HEK293 (cell line): Measurements from ENCODE around the gene OLFM2.
A peak's percentile ranks its signal among the peaks of the same experiment; 100 is the strongest.

Source experiments
- CTCF ChIA-PET: fragments of 350-600 bp; formaldehyde crosslinking; extraction: SDS; loops from one replicate; lab custom pipeline; 2021; ENCODE audit warnings: antibody characterized with exemption; lab: Yijun Ruan, JAX
- POLR2A ChIA-PET: fragments of 300-600 bp; formaldehyde crosslinking; extraction: SDS; loops from one replicate; lab custom pipeline; 2020; ENCODE audit warnings: antibody characterized with exemption, inconsistent platforms; lab: Yijun Ruan, JAX
- H3K27ac ChIP-seq: fragments of 200-500 bp; sonication (Bioruptor generic); 2 replicates; pipeline ENCODE4 v1.5.1; 2014; ENCODE audit warnings: low read depth, low read length, control low read depth, inconsistent platforms; ENCODE audit errors: extremely low read depth
- H3K36me3 ChIP-seq, 2 experiments: fragments of 200-500 bp in 1 of 2; sonication (Bioruptor generic) in 1 of 2; 1 replicate in 1 of 2; 2 replicates in 1 of 2; pipeline ENCODE4 v1.5.1; 2014 to 2017; ENCODE audit warnings: inconsistent platforms in 2 of 2, low read length in 2 of 2; ENCODE audit not compliant: control insufficient read depth in 2 of 2, insufficient read depth in 1 of 2
- H3K4me1 ChIP-seq: fragments of 200-500 bp; sonication (Bioruptor generic); 2 replicates; pipeline ENCODE4 v1.5.1; 2014; ENCODE audit warnings: mild to moderate bottlenecking, low read length, inconsistent platforms; ENCODE audit not compliant: control insufficient read depth, insufficient read depth
- H3K4me3 ChIP-seq: 2 replicates; pipeline ENCODE4 v1.5.1; 2011; ENCODE audit warnings: low read depth, mild to moderate bottlenecking, control low read depth, low read length, moderate library complexity
- H3K9me3 ChIP-seq: fragments of 200-500 bp; sonication (Bioruptor generic); 2 replicates; pipeline ENCODE4 v1.5.1; 2014; ENCODE audit warnings: low read depth, low read length, inconsistent platforms; ENCODE audit not compliant: control insufficient read depth, insufficient read depth
- GLIS1 ChIP-seq: fragments of 450-650 bp; formaldehyde crosslinking; IDR thresholded peaks from 2 replicates; pipeline ENCODE4 v1.5.1; 2016; ENCODE audit warnings: missing biosample characterization, missing genetic modification characterization
- ZBTB6 ChIP-seq: fragments of 450-650 bp; formaldehyde crosslinking; IDR thresholded peaks from 2 replicates; pipeline ENCODE4 v1.5.1; 2017; ENCODE audit warnings: missing biosample characterization, missing genetic modification characterization
- ZBTB8A ChIP-seq: fragments of 450-650 bp; formaldehyde crosslinking; IDR thresholded peaks from 2 replicates; pipeline ENCODE4 v1.5.1; 2016; ENCODE audit warnings: missing biosample characterization, missing genetic modification characterization
- ZNF138 ChIP-seq: fragments of 450-650 bp; formaldehyde crosslinking; IDR thresholded peaks from 2 replicates; pipeline ENCODE4 v1.5.1; 2016; ENCODE audit warnings: missing biosample characterization, missing genetic modification characterization, borderline replicate concordance
- ZNF140 ChIP-seq: fragments of 450-650 bp; formaldehyde crosslinking; IDR thresholded peaks from 2 replicates; pipeline ENCODE4 v1.5.1; 2016; ENCODE audit warnings: missing biosample characterization, missing genetic modification characterization
- ZNF157 ChIP-seq: fragments of 450-650 bp; formaldehyde crosslinking; IDR thresholded peaks from 2 replicates; pipeline ENCODE4 v1.5.1; 2016; ENCODE audit warnings: missing biosample characterization, missing genetic modification characterization
- ZNF2 ChIP-seq: fragments of 450-650 bp; formaldehyde crosslinking; IDR thresholded peaks from 2 replicates; pipeline ENCODE4 v1.5.1; 2016; ENCODE audit warnings: missing biosample characterization, missing genetic modification characterization
- ZNF223 ChIP-seq: fragments of 450-650 bp; formaldehyde crosslinking; IDR thresholded peaks from 2 replicates; pipeline ENCODE4 v1.5.1; 2016; ENCODE audit warnings: missing biosample characterization, missing genetic modification characterization
- ZNF274 ChIP-seq, 2 experiments: fragments of 200-500 bp in 1 of 2; fragments of 450-650 bp in 1 of 2; sonication (Bioruptor generic) in 1 of 2; formaldehyde crosslinking in 1 of 2; IDR thresholded peaks; 2 replicates each; pipeline versions ENCODE4 v1.5.1 to v1.6.1; 2014 to 2016; ENCODE audit warnings: borderline replicate concordance in 1 of 2, inconsistent platforms in 1 of 2, low read length in 1 of 2, missing biosample characterization in 1 of 2, missing genetic modification characterization in 1 of 2
- ZNF324 ChIP-seq: fragments of 450-650 bp; formaldehyde crosslinking; IDR thresholded peaks from 2 replicates; pipeline ENCODE4 v1.5.1; 2016; ENCODE audit warnings: missing biosample characterization, missing genetic modification characterization
- ZNF335 ChIP-seq: fragments of 450-650 bp; formaldehyde crosslinking; conservative IDR thresholded peaks from 2 replicates; pipeline ENCODE4 v1.5.1; 2016; ENCODE audit warnings: missing biosample characterization, missing genetic modification characterization
- ZNF404 ChIP-seq: fragments of 450-650 bp; formaldehyde crosslinking; IDR thresholded peaks from 2 replicates; pipeline ENCODE4 v1.5.1; 2017; ENCODE audit warnings: missing biosample characterization, missing genetic modification characterization
- ZNF473 ChIP-seq: fragments of 450-650 bp; formaldehyde crosslinking; IDR thresholded peaks from 2 replicates; pipeline ENCODE4 v1.5.1; 2017; ENCODE audit warnings: missing biosample characterization, missing genetic modification characterization
- ZNF514 ChIP-seq: fragments of 450-650 bp; formaldehyde crosslinking; IDR thresholded peaks from 2 replicates; pipeline ENCODE4 v1.5.1; 2016; ENCODE audit warnings: missing biosample characterization, missing genetic modification characterization
- ZNF596 ChIP-seq: fragments of 450-650 bp; IDR thresholded peaks from 2 replicates; pipeline ENCODE4 v1.5.0; 2018; ENCODE audit warnings: missing biosample characterization, mild to moderate bottlenecking, missing genetic modification characterization, moderate library complexity
- TF ChIP-seq, protein P1 (sequence below): fragments of 450-650 bp; formaldehyde crosslinking; conservative IDR thresholded peaks from 2 replicates; pipeline ENCODE4 v1.5.1; 2016; ENCODE audit warnings: low read depth, missing biosample characterization, missing genetic modification characterization
- TF ChIP-seq, protein P2 (sequence below): fragments of 450-650 bp; formaldehyde crosslinking; IDR thresholded peaks from 2 replicates; pipeline ENCODE4 v1.5.1; 2017; ENCODE audit warnings: missing biosample characterization, missing genetic modification characterization
- TF ChIP-seq, protein P3 (sequence below): sonication (generic); formaldehyde crosslinking; IDR thresholded peaks from 2 replicates; pipeline ENCODE4 v1.8.1; 2022; ENCODE audit warnings: mild to moderate bottlenecking, moderate library complexity, missing genetic modification reagents

The OLFM2 gene

GRCh38 chr19:9966448-9966847 lies 30.1 kb upstream of the OLFM2 start:
- no peak for TF ChIP-seq ZNF514
- peak; percentile 52; the same call in 1 of the 2 replicates for TF ChIP-seq ZBTB6 (tag by site-specific recombination)
- no peak for TF ChIP-seq ZNF157
- TF ChIP-seq ZNF2 (tag by site-specific recombination), result no peak
- peaks cover 2% of the 10 kb centered on the region; the same call in 1 of the 2 replicates for H3K4me1 ChIP-seq
- H3K27ac ChIP-seq, result no peak overlapping the region
- CTCF ChIA-PET, result no interaction called here
- H3K4me3 ChIP-seq, result no peak overlapping the region
- POLR2A ChIA-PET, result no interaction called here
- no peaks in the 10 kb centered on the region for H3K36me3 ChIP-seq
- H3K9me3 ChIP-seq, result no peaks in the 10 kb centered on the region

GRCh38 chr19:9966024-9966423 lies 29.7 kb upstream of the OLFM2 start:
- Histone ChIP-seq H3K9me3 (no peaks in the 10 kb centered on the region), H3K27ac (no peak overlapping the region), H3K36me3 (no peaks in the 10 kb centered on the region), H3K4me3 (no peak overlapping the region), H3K4me1 (peaks cover 2% of the 10 kb centered on the region; the same call in 1 of the 2 replicates)
- ChIA-PET CTCF (no interaction called here), POLR2A (no interaction called here)
- TF ChIP-seq GLIS1 (tag by site-specific recombination) (no peak), ZNF473 (tag by site-specific recombination) (no peak), ZNF274 (IDR thresholded peaks at IDR 0.05; ENCODE audit: low read length) (no peak), ZNF274 (tag by site-specific recombination; IDR thresholded peaks at IDR 0.05; ENCODE audit: borderline replicate concordance) (no peak), ZNF324 (no peak), ZNF404 (tag by site-specific recombination) (no peak), ZNF223 (tag by site-specific recombination) (no peak), ZNF335 (tag by site-specific recombination) (no peak), ZNF596 (tag by site-specific recombination) (no peak), ZNF140 (tag by site-specific recombination) (no peak), ZNF138 (tag by site-specific recombination) (no peak), ZBTB8A (tag by site-specific recombination) (no peak)
- TF ChIP-seq, protein P1, sequence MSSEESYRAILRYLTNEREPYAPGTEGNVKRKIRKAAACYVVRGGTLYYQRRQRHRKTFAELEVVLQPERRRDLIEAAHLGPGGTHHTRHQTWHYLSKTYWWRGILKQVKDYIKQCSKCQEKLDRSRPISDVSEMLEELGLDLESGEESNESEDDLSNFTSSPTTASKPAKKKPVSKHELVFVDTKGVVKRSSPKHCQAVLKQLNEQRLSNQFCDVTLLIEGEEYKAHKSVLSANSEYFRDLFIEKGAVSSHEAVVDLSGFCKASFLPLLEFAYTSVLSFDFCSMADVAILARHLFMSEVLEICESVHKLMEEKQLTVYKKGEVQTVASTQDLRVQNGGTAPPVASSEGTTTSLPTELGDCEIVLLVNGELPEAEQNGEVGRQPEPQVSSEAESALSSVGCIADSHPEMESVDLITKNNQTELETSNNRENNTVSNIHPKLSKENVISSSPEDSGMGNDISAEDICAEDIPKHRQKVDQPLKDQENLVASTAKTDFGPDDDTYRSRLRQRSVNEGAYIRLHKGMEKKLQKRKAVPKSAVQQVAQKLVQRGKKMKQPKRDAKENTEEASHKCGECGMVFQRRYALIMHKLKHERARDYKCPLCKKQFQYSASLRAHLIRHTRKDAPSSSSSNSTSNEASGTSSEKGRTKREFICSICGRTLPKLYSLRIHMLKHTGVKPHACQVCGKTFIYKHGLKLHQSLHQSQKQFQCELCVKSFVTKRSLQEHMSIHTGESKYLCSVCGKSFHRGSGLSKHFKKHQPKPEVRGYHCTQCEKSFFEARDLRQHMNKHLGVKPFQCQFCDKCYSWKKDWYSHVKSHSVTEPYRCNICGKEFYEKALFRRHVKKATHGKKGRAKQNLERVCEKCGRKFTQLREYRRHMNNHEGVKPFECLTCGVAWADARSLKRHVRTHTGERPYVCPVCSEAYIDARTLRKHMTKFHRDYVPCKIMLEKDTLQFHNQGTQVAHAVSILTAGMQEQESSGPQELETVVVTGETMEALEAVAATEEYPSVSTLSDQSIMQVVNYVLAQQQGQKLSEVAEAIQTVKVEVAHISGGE, result no peak
- TF ChIP-seq, protein P2, sequence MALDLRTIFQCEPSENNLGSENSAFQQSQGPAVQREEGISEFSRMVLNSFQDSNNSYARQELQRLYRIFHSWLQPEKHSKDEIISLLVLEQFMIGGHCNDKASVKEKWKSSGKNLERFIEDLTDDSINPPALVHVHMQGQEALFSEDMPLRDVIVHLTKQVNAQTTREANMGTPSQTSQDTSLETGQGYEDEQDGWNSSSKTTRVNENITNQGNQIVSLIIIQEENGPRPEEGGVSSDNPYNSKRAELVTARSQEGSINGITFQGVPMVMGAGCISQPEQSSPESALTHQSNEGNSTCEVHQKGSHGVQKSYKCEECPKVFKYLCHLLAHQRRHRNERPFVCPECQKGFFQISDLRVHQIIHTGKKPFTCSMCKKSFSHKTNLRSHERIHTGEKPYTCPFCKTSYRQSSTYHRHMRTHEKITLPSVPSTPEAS, result no peak
- TF ChIP-seq, protein P3, sequence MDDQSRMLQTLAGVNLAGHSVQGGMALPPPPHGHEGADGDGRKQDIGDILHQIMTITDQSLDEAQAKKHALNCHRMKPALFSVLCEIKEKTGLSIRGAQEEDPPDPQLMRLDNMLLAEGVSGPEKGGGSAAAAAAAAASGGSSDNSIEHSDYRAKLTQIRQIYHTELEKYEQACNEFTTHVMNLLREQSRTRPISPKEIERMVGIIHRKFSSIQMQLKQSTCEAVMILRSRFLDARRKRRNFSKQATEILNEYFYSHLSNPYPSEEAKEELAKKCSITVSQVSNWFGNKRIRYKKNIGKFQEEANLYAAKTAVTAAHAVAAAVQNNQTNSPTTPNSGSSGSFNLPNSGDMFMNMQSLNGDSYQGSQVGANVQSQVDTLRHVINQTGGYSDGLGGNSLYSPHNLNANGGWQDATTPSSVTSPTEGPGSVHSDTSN (CRISPR knock-in tag), result no peak
